ENCODE results near the gene KANTR. TPM values are rescaled to one million over a fixed set of nuclear protein-coding genes. Genes with fewer than 3 reads are reported as not detected.

KANTR gene
- total and polyA plus RNA-seq, 9 of the 15 experiments (the other 6 are each of a cell fraction or from before 2014, with no cell fraction given), result 1.0 to 5.7 (median 3.4) TPM

DNA sequence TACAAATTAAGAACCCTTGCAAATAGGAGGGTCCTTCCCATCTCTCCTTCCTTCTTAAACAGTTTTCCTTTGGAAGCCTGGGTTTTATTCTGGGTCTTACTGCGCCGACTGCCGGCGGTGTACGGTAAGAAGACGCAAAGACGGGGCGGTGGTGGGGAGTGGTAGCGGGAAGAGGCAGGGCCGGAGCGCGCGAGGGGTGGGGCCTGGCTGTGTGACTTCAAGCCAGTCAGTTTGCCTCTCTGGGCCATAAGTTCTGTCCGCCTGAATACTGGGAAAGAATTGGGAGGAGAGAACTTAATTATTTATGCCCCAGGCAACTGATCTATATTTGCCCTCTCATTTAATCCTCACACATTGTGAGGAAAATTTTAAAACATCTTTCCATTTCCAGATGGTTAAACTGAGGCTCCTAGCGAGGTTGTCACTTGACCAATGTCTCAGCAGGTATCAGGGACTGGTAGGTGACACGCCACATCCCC lies 726 bp upstream of the KANTR start (continued):
- TF ChIP-seq, protein P1, sequence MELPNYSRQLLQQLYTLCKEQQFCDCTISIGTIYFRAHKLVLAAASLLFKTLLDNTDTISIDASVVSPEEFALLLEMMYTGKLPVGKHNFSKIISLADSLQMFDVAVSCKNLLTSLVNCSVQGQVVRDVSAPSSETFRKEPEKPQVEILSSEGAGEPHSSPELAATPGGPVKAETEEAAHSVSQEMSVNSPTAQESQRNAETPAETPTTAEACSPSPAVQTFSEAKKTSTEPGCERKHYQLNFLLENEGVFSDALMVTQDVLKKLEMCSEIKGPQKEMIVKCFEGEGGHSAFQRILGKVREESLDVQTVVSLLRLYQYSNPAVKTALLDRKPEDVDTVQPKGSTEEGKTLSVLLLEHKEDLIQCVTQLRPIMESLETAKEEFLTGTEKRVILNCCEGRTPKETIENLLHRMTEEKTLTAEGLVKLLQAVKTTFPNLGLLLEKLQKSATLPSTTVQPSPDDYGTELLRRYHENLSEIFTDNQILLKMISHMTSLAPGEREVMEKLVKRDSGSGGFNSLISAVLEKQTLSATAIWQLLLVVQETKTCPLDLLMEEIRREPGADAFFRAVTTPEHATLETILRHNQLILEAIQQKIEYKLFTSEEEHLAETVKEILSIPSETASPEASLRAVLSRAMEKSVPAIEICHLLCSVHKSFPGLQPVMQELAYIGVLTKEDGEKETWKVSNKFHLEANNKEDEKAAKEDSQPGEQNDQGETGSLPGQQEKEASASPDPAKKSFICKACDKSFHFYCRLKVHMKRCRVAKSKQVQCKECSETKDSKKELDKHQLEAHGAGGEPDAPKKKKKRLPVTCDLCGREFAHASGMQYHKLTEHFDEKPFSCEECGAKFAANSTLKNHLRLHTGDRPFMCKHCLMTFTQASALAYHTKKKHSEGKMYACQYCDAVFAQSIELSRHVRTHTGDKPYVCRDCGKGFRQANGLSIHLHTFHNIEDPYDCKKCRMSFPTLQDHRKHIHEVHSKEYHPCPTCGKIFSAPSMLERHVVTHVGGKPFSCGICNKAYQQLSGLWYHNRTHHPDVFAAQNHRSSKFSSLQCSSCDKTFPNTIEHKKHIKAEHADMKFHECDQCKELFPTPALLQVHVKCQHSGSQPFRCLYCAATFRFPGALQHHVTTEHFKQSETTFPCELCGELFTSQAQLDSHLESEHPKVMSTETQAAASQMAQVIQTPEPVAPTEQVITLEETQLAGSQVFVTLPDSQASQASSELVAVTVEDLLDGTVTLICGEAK (IDR thresholded peaks at IDR 0.05), result no peak
- TF ChIP-seq, protein P1 (CRISPR knock-in tag; IDR thresholded peaks at IDR 0.05), result no peak
- TF ChIP-seq DDX20 (tag; IDR thresholded peaks at IDR 0.05; ENCODE audit: low read depth) (no peak), CBX2 (IDR thresholded peaks at IDR 0.05; ENCODE audit: insufficient read depth, low read length, poor library complexity, severe bottlenecking) (no peak), RAD21 (CRISPR knock-in tag; conservative IDR thresholded peaks at IDR 0.05 in 1 of 2, IDR thresholded peaks at IDR 0.05 in 1 of 2) (peak; percentile 39 to 50), CCNT2 (IDR thresholded peaks at IDR 0.05; ENCODE audit: borderline replicate concordance, extremely low read depth, insufficient read length, low read depth, low read length) (no peak), CREM (IDR thresholded peaks at IDR 0.05; ENCODE audit: low read depth) (peak; percentile 46; the same call in 1 of the 2 replicates), ZFP36 (IDR thresholded peaks at IDR 0.05; ENCODE audit: low read depth, low read length, partially characterized antibody) (peak; percentile 96)
- TF ChIP-seq, protein P2, sequence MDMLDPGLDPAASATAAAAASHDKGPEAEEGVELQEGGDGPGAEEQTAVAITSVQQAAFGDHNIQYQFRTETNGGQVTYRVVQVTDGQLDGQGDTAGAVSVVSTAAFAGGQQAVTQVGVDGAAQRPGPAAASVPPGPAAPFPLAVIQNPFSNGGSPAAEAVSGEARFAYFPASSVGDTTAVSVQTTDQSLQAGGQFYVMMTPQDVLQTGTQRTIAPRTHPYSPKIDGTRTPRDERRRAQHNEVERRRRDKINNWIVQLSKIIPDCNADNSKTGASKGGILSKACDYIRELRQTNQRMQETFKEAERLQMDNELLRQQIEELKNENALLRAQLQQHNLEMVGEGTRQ (CRISPR knock-in tag; IDR thresholded peaks at IDR 0.05), result no peak
- TF ChIP-seq, protein P3, sequence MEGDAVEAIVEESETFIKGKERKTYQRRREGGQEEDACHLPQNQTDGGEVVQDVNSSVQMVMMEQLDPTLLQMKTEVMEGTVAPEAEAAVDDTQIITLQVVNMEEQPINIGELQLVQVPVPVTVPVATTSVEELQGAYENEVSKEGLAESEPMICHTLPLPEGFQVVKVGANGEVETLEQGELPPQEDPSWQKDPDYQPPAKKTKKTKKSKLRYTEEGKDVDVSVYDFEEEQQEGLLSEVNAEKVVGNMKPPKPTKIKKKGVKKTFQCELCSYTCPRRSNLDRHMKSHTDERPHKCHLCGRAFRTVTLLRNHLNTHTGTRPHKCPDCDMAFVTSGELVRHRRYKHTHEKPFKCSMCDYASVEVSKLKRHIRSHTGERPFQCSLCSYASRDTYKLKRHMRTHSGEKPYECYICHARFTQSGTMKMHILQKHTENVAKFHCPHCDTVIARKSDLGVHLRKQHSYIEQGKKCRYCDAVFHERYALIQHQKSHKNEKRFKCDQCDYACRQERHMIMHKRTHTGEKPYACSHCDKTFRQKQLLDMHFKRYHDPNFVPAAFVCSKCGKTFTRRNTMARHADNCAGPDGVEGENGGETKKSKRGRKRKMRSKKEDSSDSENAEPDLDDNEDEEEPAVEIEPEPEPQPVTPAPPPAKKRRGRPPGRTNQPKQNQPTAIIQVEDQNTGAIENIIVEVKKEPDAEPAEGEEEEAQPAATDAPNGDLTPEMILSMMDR (IDR thresholded peaks at IDR 0.05 in 2 of 3, conservative IDR thresholded peaks at IDR 0.05 in 1 of 3; ENCODE audit: insufficient read depth in 2 of 3, low read depth in 1 of 3, low read length in 3 of 3), result peak; percentile 65 to 69 (median 67)
- TF ChIP-seq, protein P4, sequence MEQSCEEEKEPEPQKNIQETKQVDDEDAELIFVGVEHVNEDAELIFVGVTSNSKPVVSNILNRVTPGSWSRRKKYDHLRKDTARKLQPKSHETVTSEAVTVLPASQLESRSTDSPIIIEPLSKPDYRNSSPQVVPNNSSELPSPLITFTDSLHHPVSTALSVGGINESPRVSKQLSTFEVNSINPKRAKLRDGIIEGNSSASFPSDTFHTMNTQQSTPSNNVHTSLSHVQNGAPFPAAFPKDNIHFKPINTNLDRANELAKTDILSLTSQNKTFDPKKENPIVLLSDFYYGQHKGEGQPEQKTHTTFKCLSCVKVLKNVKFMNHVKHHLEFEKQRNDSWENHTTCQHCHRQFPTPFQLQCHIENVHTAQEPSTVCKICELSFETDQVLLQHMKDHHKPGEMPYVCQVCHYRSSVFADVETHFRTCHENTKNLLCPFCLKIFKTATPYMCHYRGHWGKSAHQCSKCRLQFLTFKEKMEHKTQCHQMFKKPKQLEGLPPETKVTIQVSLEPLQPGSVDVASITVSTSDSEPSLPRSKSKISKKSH (CRISPR knock-in tag; IDR thresholded peaks at IDR 0.05), result no peak
- TF ChIP-seq, protein P5, sequence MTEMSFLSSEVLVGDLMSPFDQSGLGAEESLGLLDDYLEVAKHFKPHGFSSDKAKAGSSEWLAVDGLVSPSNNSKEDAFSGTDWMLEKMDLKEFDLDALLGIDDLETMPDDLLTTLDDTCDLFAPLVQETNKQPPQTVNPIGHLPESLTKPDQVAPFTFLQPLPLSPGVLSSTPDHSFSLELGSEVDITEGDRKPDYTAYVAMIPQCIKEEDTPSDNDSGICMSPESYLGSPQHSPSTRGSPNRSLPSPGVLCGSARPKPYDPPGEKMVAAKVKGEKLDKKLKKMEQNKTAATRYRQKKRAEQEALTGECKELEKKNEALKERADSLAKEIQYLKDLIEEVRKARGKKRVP (CRISPR knock-in tag; IDR thresholded peaks at IDR 0.05), result no peak

Data from K562 (cell line).